PFSK-1 (cell line): ENCODE measurements around the gene PACS2.

ENCODE experiments used
- REST ChIP-seq, 2 experiments: IDR thresholded peaks; 2 replicates each; pipeline versions ENCODE4 v1.6.1 to v1.8.0; 2011 to 2012; ENCODE audit warnings: low read depth in 2 of 2, low read length in 2 of 2, control low read depth in 1 of 2, inconsistent platforms in 1 of 2, mild to moderate bottlenecking in 1 of 2, moderate library complexity in 1 of 2; ENCODE audit not compliant: insufficient read depth in 1 of 2
- SIN3A ChIP-seq: IDR thresholded peaks from 2 replicates; pipeline ENCODE4 v1.6.1; 2012; ENCODE audit warnings: mild to moderate bottlenecking, low read length, moderate library complexity, borderline replicate concordance; ENCODE audit not compliant: insufficient read depth
- TAF1 ChIP-seq: IDR thresholded peaks from 2 replicates; pipeline ENCODE4 v1.6.1; 2012; ENCODE audit warnings: low read length, control low read depth, borderline replicate concordance; ENCODE audit not compliant: insufficient read depth

DNA sequence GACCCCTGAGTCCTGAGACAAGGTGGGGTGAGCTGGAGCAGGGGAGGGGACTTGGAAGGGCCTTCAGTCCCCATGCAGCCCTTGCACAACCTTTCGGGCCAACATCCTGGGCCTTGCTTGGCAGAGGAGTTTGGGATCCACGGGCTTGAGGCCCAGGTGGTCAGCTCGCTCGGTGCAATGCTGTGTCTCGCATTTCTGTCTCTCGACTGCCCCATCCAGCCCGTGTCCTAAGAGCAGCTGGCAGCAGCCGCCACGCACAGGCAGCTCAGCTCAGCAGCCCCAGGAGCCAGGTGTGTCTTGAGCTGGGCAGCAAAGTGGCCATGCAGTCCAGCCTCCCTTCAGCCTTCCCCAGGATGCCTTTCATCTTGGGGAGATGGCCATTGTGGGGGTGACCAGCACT is 10.8 kb downstream of the PACS2 start:
- TF ChIP-seq REST (IDR thresholded peaks at IDR 0.05; ENCODE audit: insufficient read depth in 1 of 2, low read depth in 2 of 2, low read length in 2 of 2) = no peak
- TF ChIP-seq TAF1 = no peak
- TF ChIP-seq SIN3A = no peak
